Measurements from ENCODE around the gene ADCK2. TPM values are rescaled to one million over a fixed set of nuclear protein-coding genes. Genes with fewer than 3 reads are reported as not detected.

Gene ADCK2
- total and polyA plus RNA-seq, 10 of the 15 experiments (the other 5 are each of a cell fraction or from before 2014, with no cell fraction given), result 0.52 to 19.4 (median 13.1) TPM

GRCh38 chr7:140714331-140715040, 41.7 kb downstream of the ADCK2 start:
- intact Hi-C loops (cut with micrococcal nuclease; ENCODE audit: unreplicated experiment), result no loop called here
- no peak for DNase-seq (ENCODE audit: low read depth, low spot score)
- TF ChIP-seq HDGF (IDR thresholded peaks at IDR 0.05) (no peak), ATF7 (IDR thresholded peaks at IDR 0.05; ENCODE audit: low read depth) (no peak), SMAD5 (IDR thresholded peaks at IDR 0.05; ENCODE audit: low read depth) (no peak), KAT2A (conservative IDR thresholded peaks at IDR 0.05; ENCODE audit: control insufficient read depth, low read depth, low read length) (no peak), IKZF2 (IDR thresholded peaks at IDR 0.05) (no peak), ZSCAN29 (IDR thresholded peaks at IDR 0.05) (no peak), PBX3 (IDR thresholded peaks at IDR 0.05; ENCODE audit: insufficient replicate concordance, low read depth, low read length) (no peak), GABPA (IDR thresholded peaks at IDR 0.05; ENCODE audit: low read depth) (no peak), RCOR1 (conservative IDR thresholded peaks at IDR 0.05; ENCODE audit: low read depth, low read length) (no peak), CEBPZ (IDR thresholded peaks at IDR 0.05; ENCODE audit: low read depth, low read length) (no peak), NFYA (IDR thresholded peaks at IDR 0.05; ENCODE audit: borderline replicate concordance, low read depth, low read length) (no peak), KLF5 (IDR thresholded peaks at IDR 0.05; ENCODE audit: partially characterized antibody) (no peak), PRDM15 (CRISPR knock-in tag; IDR thresholded peaks at IDR 0.05) (no peak), NRF1 (conservative IDR thresholded peaks at IDR 0.05; ENCODE audit: low read depth, low read length) (no peak)
- TF ChIP-seq, protein P1, sequence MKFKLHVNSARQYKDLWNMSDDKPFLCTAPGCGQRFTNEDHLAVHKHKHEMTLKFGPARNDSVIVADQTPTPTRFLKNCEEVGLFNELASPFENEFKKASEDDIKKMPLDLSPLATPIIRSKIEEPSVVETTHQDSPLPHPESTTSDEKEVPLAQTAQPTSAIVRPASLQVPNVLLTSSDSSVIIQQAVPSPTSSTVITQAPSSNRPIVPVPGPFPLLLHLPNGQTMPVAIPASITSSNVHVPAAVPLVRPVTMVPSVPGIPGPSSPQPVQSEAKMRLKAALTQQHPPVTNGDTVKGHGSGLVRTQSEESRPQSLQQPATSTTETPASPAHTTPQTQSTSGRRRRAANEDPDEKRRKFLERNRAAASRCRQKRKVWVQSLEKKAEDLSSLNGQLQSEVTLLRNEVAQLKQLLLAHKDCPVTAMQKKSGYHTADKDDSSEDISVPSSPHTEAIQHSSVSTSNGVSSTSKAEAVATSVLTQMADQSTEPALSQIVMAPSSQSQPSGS (IDR thresholded peaks at IDR 0.05; ENCODE audit: low read length), result no peak

More at GRCh38 chr7:140714331-140715040, 41.7 kb downstream of the ADCK2 start:
- ATAC-seq (no peak), FAIRE-seq (no peak)
- H4K20me1 ChIP-seq (ENCODE audit: control insufficient read depth, insufficient read depth), result no peaks in the 10 kb centered on the region
- H3K4me1 ChIP-seq (ENCODE audit: control insufficient read depth, insufficient read depth, low read length), result no peaks in the 10 kb centered on the region
- ChIA-PET CTCF (no interaction called here), RAD21 (ENCODE audit: unreplicated experiment) (no interaction called here), SMC1A (ENCODE audit: uncharacterized antibody, unreplicated experiment) (interaction anchor here (1.2 kb wide), 1 partner anchor 38 kb away, joined by 4 read pairs; no protein-coding TSS in a partner anchor), POLR2A (interaction anchor here (0.6 kb wide), 1 partner anchor 38 kb away, joined by 8 read pairs; no protein-coding TSS in a partner anchor)
- WGBS (ENCODE audit: insufficient coverage, insufficient replicate concordance, low lambda C conversion rate, missing lambda C conversion rate), result 88% methylated on average over 10 of the region's 10 CpGs
- no peaks in the 10 kb centered on the region for H3K27me3 ChIP-seq (replicated peaks in 1 of 2; ENCODE audit: control insufficient read depth in 2 of 2, insufficient read depth in 2 of 2, low read length in 1 of 2)
- BruUV-seq (replicated peaks), result no TSS peak
- no peak overlapping the region for H3K4me2 ChIP-seq (ENCODE audit: control insufficient read depth, insufficient read depth)
- H3K79me2 ChIP-seq (ENCODE audit: control insufficient read depth, insufficient read depth, low read length), result no peaks in the 10 kb centered on the region
- in situ Hi-C loops (cut with MboI), result no loop called here
- H3K4me3 ChIP-seq, result no peak overlapping the region
- H3K27ac ChIP-seq (ENCODE audit: control insufficient read depth, insufficient read depth), result no peak overlapping the region
- no peak overlapping the region for H3K9ac ChIP-seq (ENCODE audit: control insufficient read depth, insufficient read depth, low read length)
- no peaks in the 10 kb centered on the region for H3K9me3 ChIP-seq (replicated peaks; ENCODE audit: control insufficient read depth, insufficient read depth, low read length)
- no peak overlapping the region for H2AFZ ChIP-seq (ENCODE audit: control insufficient read depth, low read depth, low read length)
- H3K36me3 ChIP-seq (ENCODE audit: control insufficient read depth in 2 of 2, insufficient read depth in 2 of 2, low read length in 1 of 2), result no peaks in the 10 kb centered on the region; a peak in 2 of 4 replicates

Data from GM12878 (cell line).